GM23338 (cell line): ENCODE results near the gene RAD18. TPM values are rescaled to one million over a fixed set of nuclear protein-coding genes. Genes with fewer than 3 reads are reported as not detected.

ENCODE experiments used
- ATAC-seq: fragments of 200-7000 bp; cut with Tn5 transposase; 3 replicates; pipeline ENCODE4 v1.9.1; 2020
- DNase-seq: peaks from one replicate; pipeline ENCODE4 v3.0.0-alpha.2; 2015; ENCODE audit warnings: low spot score
- H2AFZ ChIP-seq: fragments of 200-600 bp; sonication (generic); 2 replicates; pipeline ENCODE4 v1.8.0; 2016; ENCODE audit warnings: antibody characterized with exemption, mild to moderate bottlenecking, moderate library complexity
- H3F3A ChIP-seq: fragments of 200-600 bp; sonication (generic); replicated peaks from 2 replicates; pipeline ENCODE4 v1.8.0; 2017; ENCODE audit warnings: antibody characterized with exemption, mixed run types, low read depth
- H3K27ac ChIP-seq: fragments of 200-600 bp; sonication (generic); 2 replicates; pipeline ENCODE4 v1.6.1; 2016; ENCODE audit warnings: low read depth
- H3K27me3 ChIP-seq: fragments of 200-600 bp; sonication (generic); 2 replicates; pipeline ENCODE4 v1.8.0; 2016; ENCODE audit warnings: mild to moderate bottlenecking, mixed run types, moderate library complexity; ENCODE audit not compliant: insufficient read depth
- H3K36me3 ChIP-seq: fragments of 200-600 bp; sonication (generic); 2 replicates; pipeline ENCODE4 v1.8.0; 2016; ENCODE audit warnings: mild to moderate bottlenecking; ENCODE audit not compliant: insufficient read depth
- H3K4me1 ChIP-seq: fragments of 200-600 bp; sonication (generic); 2 replicates; pipeline ENCODE4 v1.8.0; 2016; ENCODE audit warnings: mild to moderate bottlenecking, moderate library complexity; ENCODE audit not compliant: insufficient read depth
- H3K4me2 ChIP-seq: fragments of 200-600 bp; sonication (generic); 2 replicates; pipeline ENCODE4 v1.7.1; 2017; ENCODE audit warnings: mixed run types
- H3K4me3 ChIP-seq: fragments of 200-600 bp; sonication (generic); 2 replicates; pipeline ENCODE4 v1.6.1; 2016; ENCODE audit warnings: mixed run types
- H3K79me2 ChIP-seq: fragments of 200-600 bp; sonication (generic); replicated peaks from 2 replicates; pipeline ENCODE4 v1.8.0; 2017; ENCODE audit warnings: mild to moderate bottlenecking; ENCODE audit not compliant: insufficient read depth
- H3K9me2 ChIP-seq: fragments of 200-600 bp; sonication (generic); 2 replicates; pipeline ENCODE4 v1.8.0; 2017; ENCODE audit not compliant: insufficient read depth
- H4K20me1 ChIP-seq: fragments of 200-600 bp; sonication (generic); replicated peaks from 2 replicates; pipeline ENCODE4 v1.8.0; 2017; ENCODE audit warnings: mild to moderate bottlenecking; ENCODE audit not compliant: insufficient read depth
- H3K27ac Mint-ChIP-seq: 2 replicates; pipeline ENCODE4 v1.8.0; 2020; ENCODE audit warnings: inconsistent platforms, mild to moderate bottlenecking, moderate library complexity, mixed read lengths
- H3K27me3 Mint-ChIP-seq: 3 replicates; pipeline ENCODE4 v1.8.0; 2022; ENCODE audit warnings: low read depth, mild to moderate bottlenecking, moderate library complexity, mixed read lengths, inconsistent platforms; ENCODE audit not compliant: insufficient read depth, poor library complexity
- H3K36me3 Mint-ChIP-seq: 3 replicates; pipeline ENCODE4 v1.8.0; 2021; ENCODE audit warnings: low read depth, mild to moderate bottlenecking, inconsistent platforms, moderate library complexity, mixed read lengths
- H3K4me1 Mint-ChIP-seq: 3 replicates; pipeline ENCODE4 v1.8.0; 2020; ENCODE audit warnings: mild to moderate bottlenecking, inconsistent platforms, mixed read lengths
- H3K4me3 Mint-ChIP-seq: 3 replicates; pipeline ENCODE4 v1.8.0; 2021; ENCODE audit warnings: moderate library complexity, mild to moderate bottlenecking, inconsistent platforms, mixed read lengths
- H3K9me3 Mint-ChIP-seq: 3 replicates; pipeline ENCODE4 v1.8.0; 2020; ENCODE audit warnings: moderate library complexity, mild to moderate bottlenecking, inconsistent platforms, mixed read lengths
- ETS1 ChIP-seq: IDR thresholded peaks from 2 replicates; pipeline ENCODE4 v1.6.1; 2016; ENCODE audit warnings: antibody characterized with exemption
- EZH2phosphoT487 ChIP-seq: fragments of 200-600 bp; sonication (generic); IDR thresholded peaks from one replicate; pipeline ENCODE4 v1.8.1; 2018; ENCODE audit warnings: antibody characterized with exemption; ENCODE audit not compliant: unreplicated experiment
- NANOG ChIP-seq: IDR thresholded peaks from 2 replicates; pipeline ENCODE4 v1.6.1; 2016; ENCODE audit warnings: antibody characterized with exemption, borderline replicate concordance
- POLR2AphosphoS5 ChIP-seq: IDR thresholded peaks from 2 replicates; pipeline ENCODE4 v1.6.1; 2016; ENCODE audit warnings: antibody characterized with exemption, low read depth
- STAT1 ChIP-seq: IDR thresholded peaks from one replicate; pipeline ENCODE4 v1.6.1; 2016; ENCODE audit warnings: antibody characterized with exemption; ENCODE audit not compliant: unreplicated experiment
- ZNF331 ChIP-seq: fragments of 250-450 bp; sonication (Bioruptor Pico); IDR thresholded peaks from 2 replicates; pipeline ENCODE4 v1.5.0; 2020; ENCODE audit warnings: low read depth, mild to moderate bottlenecking, moderate library complexity
- ZNF462 ChIP-seq: fragments of 250-450 bp; sonication (Bioruptor Pico); IDR thresholded peaks from 2 replicates; pipeline ENCODE4 v1.5.0; 2020; ENCODE audit warnings: mild to moderate bottlenecking, moderate library complexity
- polyA plus RNA-seq: library from polyadenylated mRNA; unstranded; fragments of >200 nt; fragmentation: Nextera tagmentation; extraction: Ambion mirVana; gene quantifications from 2 replicates; pipeline ENCODE4 v1.2.1, GENCODE V29; 2016
- total RNA-seq: library from RNA; depleted of rRNA; stranded (reverse); fragments of >200 nt; shearing (Covaris generic); gene quantifications from 2 replicates; pipeline ENCODE4 v1.2.3, GENCODE V29; 2014

The RAD18 gene
- total and polyA plus RNA-seq, 2 experiments from 2014 or later = 25.4 to 40.1 TPM

DNA sequence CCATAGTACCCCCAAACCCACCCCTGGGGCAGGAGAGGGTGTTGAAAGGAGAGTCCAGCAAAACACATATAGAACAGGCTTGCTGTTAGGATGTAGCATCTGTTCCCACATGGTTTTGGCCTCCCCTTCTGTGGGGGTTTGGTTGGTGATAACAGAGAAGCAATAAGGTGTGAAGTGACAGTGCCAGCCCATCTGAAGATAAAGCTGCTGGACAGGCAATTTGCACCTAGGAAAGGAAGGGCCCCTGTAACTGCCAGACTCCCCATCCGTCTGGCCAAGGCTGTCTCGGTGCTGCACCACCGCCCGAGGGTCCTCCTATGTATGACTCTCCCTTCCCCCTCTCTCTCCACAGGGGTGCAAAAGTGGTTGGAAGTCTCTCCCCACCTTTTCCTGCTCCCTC lies 99.4 kb downstream of the RAD18 start (continued):
- TF ChIP-seq ZNF462 (CRISPR knock-in tag) (no peak), NANOG (no peak), POLR2AphosphoS5 (no peak), ETS1 (no peak), EZH2phosphoT487 (no peak), STAT1 (no peak)

GRCh38 chr3:8857720-8858367 lies 105.4 kb downstream of the RAD18 start:
- no peaks in the 10 kb centered on the region for H3K9me2 ChIP-seq
- H3K4me1 ChIP-seq = no peaks in the 10 kb centered on the region
- H3F3A ChIP-seq = no peaks in the 10 kb centered on the region
- TF ChIP-seq ZNF331 (CRISPR knock-in tag) = no peak
- TF ChIP-seq ZNF462 (CRISPR knock-in tag) = no peak

More at GRCh38 chr3:8857720-8858367, 105.4 kb downstream of the RAD18 start:
- Histone ChIP-seq H3K79me2 (no peaks in the 10 kb centered on the region), H3K27ac (no peak overlapping the region), H4K20me1 (no peaks in the 10 kb centered on the region), H3K27me3 (no peaks in the 10 kb centered on the region), H3K36me3 (no peaks in the 10 kb centered on the region), H2AFZ (no peak overlapping the region), H3K4me3 (no peak overlapping the region), H3K4me2 (no peak overlapping the region)
- Mint-ChIP-seq H3K27me3 (peaks cover 3% of the 10 kb centered on the region), H3K9me3 (no peaks in the 10 kb centered on the region), H3K27ac (no peak overlapping the region), H3K4me1 (no peaks in the 10 kb centered on the region), H3K36me3 (peaks cover 5% of the 10 kb centered on the region; the same call in 2 of the 3 replicates), H3K4me3 (no peak overlapping the region)
- ATAC-seq = no peak
- no peak for DNase-seq
